SK-N-SH (cell line): Measurements from ENCODE around the gene NACAD. TPM values are rescaled to one million over a fixed set of nuclear protein-coding genes. Genes with fewer than 3 reads are reported as not detected.

Source experiments
- CTCF ChIA-PET: fragments of 300-600, 350-600 bp; formaldehyde crosslinking; extraction: SDS; loops from one replicate; lab custom pipeline; 2021; lab: Yijun Ruan, JAX
- POLR2A ChIA-PET: fragments of 350-600 bp; sonication (Branson Sonifier 250); formaldehyde crosslinking; extraction: SDS; loops from one replicate; lab custom pipeline; 2020; ENCODE audit warnings: antibody characterized with exemption, inconsistent platforms; lab: Yijun Ruan, JAX
- DNase-seq: peaks from one replicate; pipeline ENCODE4 v3.0.0; 2012
- H2AFZ ChIP-seq: fragments of 200-600 bp; sonication (generic); 2 replicates; pipeline ENCODE4 v1.8.1; 2016; ENCODE audit warnings: antibody characterized with exemption, mild to moderate bottlenecking, low read depth
- H3F3A ChIP-seq: fragments of 200-600 bp; sonication (generic); replicated peaks from 2 replicates; pipeline ENCODE3; 2016; ENCODE audit warnings: antibody characterized with exemption, mild to moderate bottlenecking; ENCODE audit not compliant: insufficient read depth
- H3K27ac ChIP-seq, 2 experiments: fragments of 200-500 bp in 1 of 2; fragments of 200-600 bp in 1 of 2; sonication (Bioruptor generic) in 1 of 2; sonication (generic), shearing (Covaris generic) in 1 of 2; 2 replicates each; pipeline versions ENCODE4 v1.5.1 to v1.6.1; 2014 to 2016; ENCODE audit warnings: low read depth in 2 of 2, inconsistent platforms in 1 of 2, low read length in 1 of 2, mild to moderate bottlenecking in 1 of 2, mixed read lengths in 1 of 2
- H3K27me3 ChIP-seq: fragments of 200-600 bp; sonication (generic), shearing (Covaris generic); 2 replicates; pipeline ENCODE4 v1.6.1; 2016; ENCODE audit warnings: mixed run types; ENCODE audit not compliant: insufficient read depth
- H3K36me3 ChIP-seq, 2 experiments: fragments of 200-500 bp in 1 of 2; fragments of 200-600 bp in 1 of 2; sonication (Bioruptor generic) in 1 of 2; sonication (generic) in 1 of 2; replicated peaks in 1 of 2; 2 replicates each; pipeline versions ENCODE3 to v1.5.1; 2014 to 2016; ENCODE audit warnings: low read length in 1 of 2, mild to moderate bottlenecking in 1 of 2; ENCODE audit not compliant: insufficient read depth in 2 of 2, control insufficient read depth in 1 of 2
- H3K4me1 ChIP-seq, 2 experiments: fragments of 200-500 bp in 1 of 2; fragments of 200-600 bp in 1 of 2; sonication (Bioruptor generic) in 1 of 2; sonication (generic), shearing (Covaris generic) in 1 of 2; 2 replicates each; pipeline versions ENCODE4 v1.5.1 to v1.6.1; 2014 to 2016; ENCODE audit warnings: low read depth in 1 of 2, low read length in 1 of 2, mixed run types in 1 of 2; ENCODE audit not compliant: insufficient read depth in 2 of 2, control insufficient read depth in 1 of 2
- H3K4me2 ChIP-seq: fragments of 200-600 bp; sonication (generic), shearing (Covaris generic); 2 replicates; pipeline ENCODE4 v1.6.1; 2017; ENCODE audit warnings: mixed run types
- H3K4me3 ChIP-seq, 2 experiments: fragments of 200-500 bp in 1 of 2; fragments of 200-600 bp in 1 of 2; sonication (Bioruptor generic) in 1 of 2; sonication (generic), shearing (Covaris generic) in 1 of 2; 2 replicates each; pipeline versions ENCODE4 v1.5.1 to v1.8.1; 2014 to 2016; ENCODE audit warnings: low read depth in 2 of 2, inconsistent platforms in 1 of 2, low read length in 1 of 2, mild to moderate bottlenecking in 1 of 2, mixed read lengths in 1 of 2, moderate library complexity in 1 of 2
- H3K79me2 ChIP-seq: fragments of 200-600 bp; sonication (generic); 2 replicates; pipeline ENCODE4 v1.8.1; 2017; ENCODE audit warnings: mild to moderate bottlenecking; ENCODE audit not compliant: insufficient read depth
- H3K9ac ChIP-seq: fragments of 200-600 bp; sonication (generic); 2 replicates; pipeline ENCODE4 v1.6.1; 2017; ENCODE audit warnings: mixed run types
- H3K9me2 ChIP-seq: fragments of 200-600 bp; sonication (generic); 2 replicates; pipeline ENCODE4 v1.6.1; 2017; ENCODE audit warnings: mixed run types
- H3K9me3 ChIP-seq: fragments of 200-600 bp; sonication (generic); 2 replicates; pipeline ENCODE4 v1.6.1; 2017; ENCODE audit warnings: mixed run types, mild to moderate bottlenecking, moderate library complexity
- H4K20me1 ChIP-seq: fragments of 200-600 bp; sonication (generic); 2 replicates; pipeline ENCODE4 v1.6.1; 2017; ENCODE audit warnings: mild to moderate bottlenecking, mixed run types; ENCODE audit not compliant: insufficient read depth
- CHD2 ChIP-seq: fragments of 150-350 bp; IDR thresholded peaks from 2 replicates; pipeline ENCODE4 v1.6.1; 2018; ENCODE audit warnings: low read length; ENCODE audit not compliant: partially characterized antibody
- EP300 ChIP-seq, 2 experiments: IDR thresholded peaks; 2 replicates each; pipeline versions ENCODE4 v1.4.0 to v1.6.1; 2012; ENCODE audit warnings: borderline replicate concordance in 1 of 2, low read depth in 1 of 2, low read length in 1 of 2
- EZH2phosphoT487 ChIP-seq: fragments of 200-600 bp; sonication (generic); IDR thresholded peaks from 2 replicates; pipeline ENCODE4 v1.6.1; 2017; ENCODE audit warnings: low read depth, mixed run types, mild to moderate bottlenecking, antibody characterized with exemption, moderate library complexity, borderline replicate concordance
- FOSL2 ChIP-seq: IDR thresholded peaks from 2 replicates; pipeline ENCODE4 v1.4.0; 2012; ENCODE audit warnings: low read depth, mild to moderate bottlenecking, moderate library complexity, borderline replicate concordance
- NFIC ChIP-seq: IDR thresholded peaks from 2 replicates; pipeline ENCODE4 v1.4.0; 2012; ENCODE audit warnings: borderline replicate concordance
- RCOR1 ChIP-seq: fragments of 150-350 bp; IDR thresholded peaks from 2 replicates; pipeline ENCODE4 v1.6.1; 2017; ENCODE audit warnings: antibody characterized with exemption, low read length
- RXRA ChIP-seq: IDR thresholded peaks from 2 replicates; pipeline ENCODE4 v1.4.0; 2012; ENCODE audit warnings: low read depth, mild to moderate bottlenecking, borderline replicate concordance
- TEAD4 ChIP-seq: IDR thresholded peaks from 2 replicates; pipeline ENCODE4 v1.4.0; 2012; ENCODE audit warnings: mild to moderate bottlenecking, borderline replicate concordance; ENCODE audit not compliant: insufficient read depth
- WGBS: methylation state at CpG from one replicate; pipeline ENCODE4 v1.1.6; 2017; ENCODE audit warnings: low lambda C conversion rate; 5-methylcytosine and 5-hydroxymethylcytosine counted together
- polyA plus RNA-seq, 3 experiments: library from polyadenylated mRNA; depleted of rRNA; stranded (reverse); fragments of >200 nt; gene quantifications; 2 replicates each; pipeline ENCODE4 v1.2.3, GENCODE V29; 2012
- TF ChIP-seq, protein P1 (sequence below): fragments of 150-350 bp; IDR thresholded peaks from 2 replicates; pipeline ENCODE4 v1.6.1; 2016; ENCODE audit warnings: mild to moderate bottlenecking, low read depth, low read length
- TF ChIP-seq, protein P2 (sequence below): fragments of 200-600 bp; sonication (generic); IDR thresholded peaks from 2 replicates; pipeline ENCODE4 v1.6.1; 2017; ENCODE audit warnings: antibody characterized with exemption, mild to moderate bottlenecking, moderate library complexity
- TF ChIP-seq, protein P3 (sequence below): IDR thresholded peaks from 2 replicates; pipeline ENCODE4; 2012

Gene NACAD
- polyA plus RNA-seq, 1 of the 3 experiments (the other 2 are of a cell fraction): 2.8 TPM

DNA sequence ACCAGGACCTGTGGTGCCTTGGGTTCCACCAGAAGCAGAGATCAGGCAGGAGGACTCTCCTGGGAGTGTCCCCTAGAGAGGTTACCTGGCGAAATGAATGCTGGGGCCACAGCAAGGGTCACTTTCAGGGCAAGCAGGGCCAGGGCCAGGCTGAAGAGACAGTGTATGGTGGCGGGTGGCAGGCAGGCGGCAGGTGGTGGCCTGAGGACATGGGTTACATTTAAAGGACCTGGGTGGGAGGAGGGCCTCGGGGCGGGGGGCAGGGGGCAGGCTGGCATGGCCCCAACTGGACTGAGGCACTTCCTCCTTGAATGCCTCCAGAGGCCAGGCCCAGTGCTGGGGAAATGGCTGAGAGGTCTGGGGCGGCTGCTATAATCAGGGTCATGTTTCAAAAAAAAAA lies 37.4 kb upstream of the NACAD start:
- H3K4me3 ChIP-seq: no peak overlapping the region
- CTCF ChIA-PET: interaction anchor here (0.9 to 14.6 kb wide), 4 partner anchors 9 to 161 kb away, joined by 3 to 149 read pairs (median 12); partner anchors contain the start of gene TBRG4
- no peaks in the 10 kb centered on the region for H3K27me3 ChIP-seq
- POLR2A ChIA-PET: no interaction called here
- no peaks in the 10 kb centered on the region for H4K20me1 ChIP-seq
- TF ChIP-seq EZH2phosphoT487 (no peak), EP300 (IDR thresholded peaks at IDR 0.05; ENCODE audit: borderline replicate concordance in 1 of 2, low read depth in 1 of 2, low read length in 1 of 2) (no peak), RXRA (no peak)
- TF ChIP-seq, protein P1, sequence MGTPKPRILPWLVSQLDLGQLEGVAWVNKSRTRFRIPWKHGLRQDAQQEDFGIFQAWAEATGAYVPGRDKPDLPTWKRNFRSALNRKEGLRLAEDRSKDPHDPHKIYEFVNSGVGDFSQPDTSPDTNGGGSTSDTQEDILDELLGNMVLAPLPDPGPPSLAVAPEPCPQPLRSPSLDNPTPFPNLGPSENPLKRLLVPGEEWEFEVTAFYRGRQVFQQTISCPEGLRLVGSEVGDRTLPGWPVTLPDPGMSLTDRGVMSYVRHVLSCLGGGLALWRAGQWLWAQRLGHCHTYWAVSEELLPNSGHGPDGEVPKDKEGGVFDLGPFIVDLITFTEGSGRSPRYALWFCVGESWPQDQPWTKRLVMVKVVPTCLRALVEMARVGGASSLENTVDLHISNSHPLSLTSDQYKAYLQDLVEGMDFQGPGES: no peak
- TF ChIP-seq, protein P2, sequence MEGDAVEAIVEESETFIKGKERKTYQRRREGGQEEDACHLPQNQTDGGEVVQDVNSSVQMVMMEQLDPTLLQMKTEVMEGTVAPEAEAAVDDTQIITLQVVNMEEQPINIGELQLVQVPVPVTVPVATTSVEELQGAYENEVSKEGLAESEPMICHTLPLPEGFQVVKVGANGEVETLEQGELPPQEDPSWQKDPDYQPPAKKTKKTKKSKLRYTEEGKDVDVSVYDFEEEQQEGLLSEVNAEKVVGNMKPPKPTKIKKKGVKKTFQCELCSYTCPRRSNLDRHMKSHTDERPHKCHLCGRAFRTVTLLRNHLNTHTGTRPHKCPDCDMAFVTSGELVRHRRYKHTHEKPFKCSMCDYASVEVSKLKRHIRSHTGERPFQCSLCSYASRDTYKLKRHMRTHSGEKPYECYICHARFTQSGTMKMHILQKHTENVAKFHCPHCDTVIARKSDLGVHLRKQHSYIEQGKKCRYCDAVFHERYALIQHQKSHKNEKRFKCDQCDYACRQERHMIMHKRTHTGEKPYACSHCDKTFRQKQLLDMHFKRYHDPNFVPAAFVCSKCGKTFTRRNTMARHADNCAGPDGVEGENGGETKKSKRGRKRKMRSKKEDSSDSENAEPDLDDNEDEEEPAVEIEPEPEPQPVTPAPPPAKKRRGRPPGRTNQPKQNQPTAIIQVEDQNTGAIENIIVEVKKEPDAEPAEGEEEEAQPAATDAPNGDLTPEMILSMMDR: no peak
- TF ChIP-seq, protein P3, sequence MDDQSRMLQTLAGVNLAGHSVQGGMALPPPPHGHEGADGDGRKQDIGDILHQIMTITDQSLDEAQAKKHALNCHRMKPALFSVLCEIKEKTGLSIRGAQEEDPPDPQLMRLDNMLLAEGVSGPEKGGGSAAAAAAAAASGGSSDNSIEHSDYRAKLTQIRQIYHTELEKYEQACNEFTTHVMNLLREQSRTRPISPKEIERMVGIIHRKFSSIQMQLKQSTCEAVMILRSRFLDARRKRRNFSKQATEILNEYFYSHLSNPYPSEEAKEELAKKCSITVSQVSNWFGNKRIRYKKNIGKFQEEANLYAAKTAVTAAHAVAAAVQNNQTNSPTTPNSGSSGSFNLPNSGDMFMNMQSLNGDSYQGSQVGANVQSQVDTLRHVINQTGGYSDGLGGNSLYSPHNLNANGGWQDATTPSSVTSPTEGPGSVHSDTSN: no peak
- H3K4me2 ChIP-seq: no peak overlapping the region
- no peaks in the 10 kb centered on the region for H3K9me3 ChIP-seq
- H3F3A ChIP-seq: no peaks in the 10 kb centered on the region
- no peaks in the 10 kb centered on the region for H3K9me2 ChIP-seq
- H3K79me2 ChIP-seq: no peaks in the 10 kb centered on the region
- H3K4me1 ChIP-seq: peaks cover 0 to 2% of the 10 kb centered on the region in 2 experiments; a peak in 1 of 4 replicates
- H3K9ac ChIP-seq: no peak overlapping the region
- H3K36me3 ChIP-seq: no peaks in the 10 kb centered on the region
- no peak overlapping the region for H3K27ac ChIP-seq
- DNase-seq: no peak
- WGBS: 85% methylated on average over 6 of the region's 6 CpGs
- no peak overlapping the region for H2AFZ ChIP-seq

DNA sequence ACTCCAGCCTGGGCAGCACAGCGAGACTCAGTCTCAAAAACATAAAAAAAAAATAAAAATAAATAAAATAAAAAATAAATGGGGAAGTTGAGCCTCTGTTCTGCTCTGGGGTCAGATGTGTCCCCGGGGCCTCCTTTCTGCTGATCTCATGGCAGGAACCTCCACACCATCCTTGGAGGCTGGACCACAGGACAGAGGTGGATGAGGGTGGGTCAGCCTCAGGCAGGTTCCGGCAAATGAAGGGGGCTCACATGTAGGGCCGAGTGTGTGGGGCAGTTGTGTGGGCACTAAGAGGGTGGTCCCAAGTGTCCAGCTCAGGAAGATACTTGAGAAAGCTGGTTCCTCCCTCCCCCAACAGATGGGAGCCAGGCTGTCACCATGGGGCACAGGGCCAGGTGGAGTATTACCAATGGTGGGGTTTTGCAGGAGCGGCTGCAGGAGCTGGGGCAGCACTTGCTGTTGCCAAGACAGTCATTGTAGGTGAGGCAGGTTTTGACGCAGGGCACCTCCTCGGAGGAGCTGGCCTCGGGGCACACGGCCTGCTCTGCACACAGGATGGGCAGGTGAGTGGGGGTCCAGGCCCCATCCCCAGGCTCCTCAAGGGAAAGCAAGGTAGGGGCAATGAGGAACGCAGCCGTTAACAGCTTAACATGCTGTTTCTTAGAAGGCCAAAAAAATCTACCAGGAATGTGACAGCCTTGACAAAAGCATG lies 36.6 kb upstream of the NACAD start:
- Histone ChIP-seq H3K9me3 (no peaks in the 10 kb centered on the region), H3K4me1 (peaks cover 0 to 2% of the 10 kb centered on the region in 2 experiments; a peak in 1 of 4 replicates), H3K27me3 (no peaks in the 10 kb centered on the region; the same call in 1 of the 2 replicates), H3K4me2 (no peak overlapping the region), H3F3A (no peaks in the 10 kb centered on the region), H3K36me3 (no peaks in the 10 kb centered on the region), H3K27ac (no peak overlapping the region), H2AFZ (no peak overlapping the region), H3K9me2 (no peaks in the 10 kb centered on the region), H3K9ac (no peak overlapping the region), H4K20me1 (no peaks in the 10 kb centered on the region), H3K79me2 (no peaks in the 10 kb centered on the region), H3K4me3 (no peak overlapping the region)
- ChIA-PET CTCF (interaction anchor here (0.9 to 14.6 kb wide), 4 partner anchors 10 to 160 kb away, joined by 3 to 149 read pairs (median 9); no protein-coding TSS in a partner anchor), POLR2A (interaction anchor here (2.1 kb wide), 1 partner anchor 14 kb away, joined by 5 read pairs; the partner anchor contains the start of gene TBRG4)
- TF ChIP-seq RCOR1: no peak
- TF ChIP-seq FOSL2: no peak
- TF ChIP-seq TEAD4: no peak
- no peak for TF ChIP-seq NFIC
- no peak for TF ChIP-seq CHD2
- TF ChIP-seq RXRA: no peak
- TF ChIP-seq, protein P1: no peak
- DNase-seq: no peak
- WGBS: 87% methylated on average over 10 of the region's 11 CpGs
